DOHH2 (cell line): Measurements from ENCODE around the gene UNC13D.

Experiments used
- H3F3A ChIP-seq: fragments of 200-600 bp; sonication (generic), shearing (Covaris generic); 2 replicates; pipeline ENCODE4 v1.6.0; 2016; ENCODE audit warnings: antibody characterized with exemption, mild to moderate bottlenecking; ENCODE audit not compliant: control insufficient read depth, insufficient read depth
- H3K27ac ChIP-seq: fragments of 200-600 bp; sonication (generic); 2 replicates; pipeline ENCODE4 v1.5.1; 2014; ENCODE audit warnings: low read depth, mild to moderate bottlenecking, low read length, moderate library complexity
- H3K27me3 ChIP-seq: fragments of 200-600 bp; sonication (generic); 2 replicates; pipeline ENCODE4 v1.6.1; 2014; ENCODE audit warnings: mild to moderate bottlenecking, low read length, mixed read lengths; ENCODE audit not compliant: control insufficient read depth
- H3K36me3 ChIP-seq: fragments of 200-600 bp; sonication (generic); 2 replicates; pipeline ENCODE4 v1.6.1; 2014; ENCODE audit warnings: mild to moderate bottlenecking, low read length, moderate library complexity, mixed read lengths; ENCODE audit not compliant: control insufficient read depth
- H3K4me1 ChIP-seq: fragments of 200-600 bp; sonication (generic); 2 replicates; pipeline ENCODE4 v1.6.1; 2014; ENCODE audit warnings: mild to moderate bottlenecking, low read length, mixed read lengths; ENCODE audit not compliant: control insufficient read depth
- H3K4me2 ChIP-seq: fragments of 200-600 bp; sonication (generic); 2 replicates; pipeline ENCODE4 v1.6.0; 2014; ENCODE audit warnings: mild to moderate bottlenecking, low read length, moderate library complexity
- H3K4me3 ChIP-seq: fragments of 200-600 bp; sonication (generic); 2 replicates; pipeline ENCODE4 v1.5.1; 2014; ENCODE audit warnings: mild to moderate bottlenecking, low read length, mixed read lengths
- H3K79me2 ChIP-seq: fragments of 200-600 bp; sonication (generic); 2 replicates; pipeline ENCODE4 v1.6.1; 2014; ENCODE audit warnings: mild to moderate bottlenecking, low read length, mixed read lengths; ENCODE audit not compliant: control insufficient read depth
- H3K9me2 ChIP-seq: fragments of 200-600 bp; sonication (generic); replicated peaks from 2 replicates; pipeline ENCODE4 v1.6.1; 2014; ENCODE audit warnings: mild to moderate bottlenecking, low read length, mixed read lengths; ENCODE audit not compliant: control insufficient read depth
- H3K9me3 ChIP-seq: fragments of 200-600 bp; sonication (generic); 2 replicates; pipeline ENCODE4 v1.6.1; 2014; ENCODE audit warnings: antibody characterized with exemption, low read length, mixed read lengths; ENCODE audit not compliant: control insufficient read depth, insufficient read depth
- H4K20me1 ChIP-seq: fragments of 200-600 bp; sonication (generic); 2 replicates; pipeline ENCODE4 v1.6.0; 2014; ENCODE audit warnings: low read depth, mild to moderate bottlenecking, antibody characterized with exemption, low read length, moderate library complexity; ENCODE audit not compliant: control insufficient read depth, insufficient read depth
- EZH2phosphoT487 ChIP-seq: fragments of 200-600 bp; sonication (generic); IDR thresholded peaks from 2 replicates; pipeline ENCODE4 v1.6.1; 2017; ENCODE audit warnings: borderline replicate concordance, mild to moderate bottlenecking, antibody characterized with exemption, low read length, moderate library complexity, mixed read lengths
- TF ChIP-seq, protein P1 (sequence below): fragments of 200-600 bp; sonication (generic); IDR thresholded peaks from one replicate; pipeline ENCODE4 v1.5.1; 2014; ENCODE audit warnings: antibody characterized with exemption, mild to moderate bottlenecking, low read depth, low read length; ENCODE audit not compliant: poor library complexity, severe bottlenecking

UNC13D gene

GRCh38 chr17:75791254-75791653 lies 53.0 kb downstream of the UNC13D start:
- Histone ChIP-seq H3K9me2 (no peaks in the 10 kb centered on the region), H3K27me3 (no peaks in the 10 kb centered on the region), H3K4me3 (no peak overlapping the region), H3K4me1 (peaks cover 17% of the 10 kb centered on the region), H3K27ac (no peak overlapping the region), H3K4me2 (no peak overlapping the region), H3F3A (0 out of 2 replicates have a peak, but pooled peaks cover 2% of the 10 kb centered on the region), H3K79me2 (peaks cover 95% of the 10 kb centered on the region), H3K9me3 (no peaks in the 10 kb centered on the region), H4K20me1 (no peaks in the 10 kb centered on the region; the same call in 1 of the 2 replicates), H3K36me3 (peaks cover 56% of the 10 kb centered on the region)
- TF ChIP-seq, protein P1, sequence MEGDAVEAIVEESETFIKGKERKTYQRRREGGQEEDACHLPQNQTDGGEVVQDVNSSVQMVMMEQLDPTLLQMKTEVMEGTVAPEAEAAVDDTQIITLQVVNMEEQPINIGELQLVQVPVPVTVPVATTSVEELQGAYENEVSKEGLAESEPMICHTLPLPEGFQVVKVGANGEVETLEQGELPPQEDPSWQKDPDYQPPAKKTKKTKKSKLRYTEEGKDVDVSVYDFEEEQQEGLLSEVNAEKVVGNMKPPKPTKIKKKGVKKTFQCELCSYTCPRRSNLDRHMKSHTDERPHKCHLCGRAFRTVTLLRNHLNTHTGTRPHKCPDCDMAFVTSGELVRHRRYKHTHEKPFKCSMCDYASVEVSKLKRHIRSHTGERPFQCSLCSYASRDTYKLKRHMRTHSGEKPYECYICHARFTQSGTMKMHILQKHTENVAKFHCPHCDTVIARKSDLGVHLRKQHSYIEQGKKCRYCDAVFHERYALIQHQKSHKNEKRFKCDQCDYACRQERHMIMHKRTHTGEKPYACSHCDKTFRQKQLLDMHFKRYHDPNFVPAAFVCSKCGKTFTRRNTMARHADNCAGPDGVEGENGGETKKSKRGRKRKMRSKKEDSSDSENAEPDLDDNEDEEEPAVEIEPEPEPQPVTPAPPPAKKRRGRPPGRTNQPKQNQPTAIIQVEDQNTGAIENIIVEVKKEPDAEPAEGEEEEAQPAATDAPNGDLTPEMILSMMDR = no peak
- no peak for TF ChIP-seq EZH2phosphoT487

DNA sequence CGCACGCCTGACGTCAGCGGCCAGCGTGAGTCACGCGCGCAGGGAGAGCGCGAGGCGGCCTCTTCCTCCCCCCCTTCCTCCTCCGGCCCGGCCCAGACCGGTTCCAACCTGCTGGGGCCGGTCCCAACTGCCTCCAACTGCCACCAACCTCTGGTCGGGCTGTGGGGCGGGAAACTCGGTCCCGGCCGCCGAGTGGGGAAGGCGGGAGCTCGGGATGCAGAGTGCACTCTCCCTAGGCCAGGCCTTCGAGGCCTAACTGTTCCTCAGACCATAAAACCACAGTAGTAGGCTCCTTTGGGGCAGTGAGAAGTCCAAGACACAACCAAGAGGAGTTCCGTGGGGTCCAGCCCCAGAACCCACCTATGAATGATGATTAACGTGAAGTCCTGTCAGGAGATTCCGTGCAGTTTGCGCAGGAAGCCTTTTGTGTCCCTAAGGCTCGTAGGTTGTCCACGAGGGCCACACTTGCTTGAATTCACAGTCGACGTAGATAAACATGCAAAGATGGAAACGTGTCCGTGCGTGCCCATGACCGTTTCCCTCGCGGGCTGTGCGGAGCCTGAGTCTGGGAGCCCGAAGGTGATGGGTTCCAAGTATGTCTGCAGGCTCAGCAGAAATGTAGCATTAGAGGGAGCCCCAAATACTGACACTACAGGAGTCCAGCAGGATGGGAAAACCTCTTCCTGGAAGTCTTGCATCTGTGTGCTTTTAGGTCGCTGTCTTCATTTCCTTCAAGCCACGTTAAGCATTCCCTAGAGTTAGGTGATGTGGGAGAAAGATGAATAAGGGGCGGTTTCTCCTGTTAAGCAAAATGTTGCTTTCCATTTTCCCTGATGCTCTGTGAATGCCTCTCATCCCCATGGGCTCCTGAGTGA lies 59.0 kb downstream of the UNC13D start:
- Histone ChIP-seq H3K79me2 (peaks cover 64% of the 10 kb centered on the region), H3K4me1 (peaks cover 58% of the 10 kb centered on the region)

DNA sequence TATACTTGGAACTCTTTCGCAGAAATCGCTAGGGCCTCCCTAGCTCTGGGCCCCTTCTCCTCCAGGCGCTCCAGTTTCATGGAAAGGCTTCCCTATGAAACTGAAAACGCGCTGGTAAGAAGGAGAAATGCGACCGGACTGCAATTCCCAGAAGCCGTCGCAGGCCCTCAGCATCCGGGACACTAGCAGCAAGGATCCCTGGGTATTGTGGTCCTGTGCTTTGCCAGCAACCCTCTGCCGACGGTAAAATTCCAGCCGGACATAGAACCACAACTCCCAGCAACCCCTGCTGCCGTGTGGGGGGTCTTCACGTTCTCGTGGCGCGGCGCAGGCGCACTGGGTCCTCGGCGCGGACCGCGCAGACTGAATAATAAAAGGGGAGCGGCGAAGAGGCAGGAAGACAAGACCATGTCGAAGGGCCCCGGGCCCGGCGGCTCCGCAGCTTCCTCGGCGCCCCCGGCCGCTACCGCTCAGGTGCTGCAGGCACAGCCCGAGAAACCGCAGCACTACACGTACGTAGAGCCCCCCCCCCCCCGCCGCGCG lies 59.7 kb downstream of the UNC13D start, which contains the start of gene UNK:
Gene UNK, plus strand, starts transcription at position 334 of the 543 bp plus-strand sequence. Its CDS starts 75 bp downstream, at position 409.
- no peaks in the 10 kb centered on the region for H3K27me3 ChIP-seq
- peaks cover 23% of the 10 kb centered on the region for H3F3A ChIP-seq
- H3K27ac ChIP-seq = peak within 1 kb of the TSS; percentile 97
- TF ChIP-seq EZH2phosphoT487 = no peak
- TF ChIP-seq, protein P1 = no peak
- H3K4me1 ChIP-seq = peaks cover 62% of the 10 kb centered on the region
- H3K4me2 ChIP-seq = peak within 1 kb of the TSS; percentile 95
- peaks cover 24% of the 10 kb centered on the region for H3K36me3 ChIP-seq
- peaks cover 57% of the 10 kb centered on the region for H3K79me2 ChIP-seq
- no peaks in the 10 kb centered on the region for H3K9me2 ChIP-seq
- H3K4me3 ChIP-seq = peak within 1 kb of the TSS; percentile 95
- H4K20me1 ChIP-seq = no peaks in the 10 kb centered on the region
- H3K9me3 ChIP-seq = no peaks in the 10 kb centered on the region

More for the DNA sequence above, 59.0 kb downstream of the UNC13D start:
- peaks cover 24% of the 10 kb centered on the region for H3K36me3 ChIP-seq
- H3K9me2 ChIP-seq = no peaks in the 10 kb centered on the region
- H3F3A ChIP-seq = peaks cover 20% of the 10 kb centered on the region
- peak overlapping the region; percentile 95 for H3K4me3 ChIP-seq
- H3K4me2 ChIP-seq = peak overlapping the region; percentile 95
- H3K9me3 ChIP-seq = no peaks in the 10 kb centered on the region
- peak overlapping the region; percentile 97 for H3K27ac ChIP-seq
- no peaks in the 10 kb centered on the region for H4K20me1 ChIP-seq
- TF ChIP-seq, protein P1 = no peak
- TF ChIP-seq EZH2phosphoT487 = no peak
- no peaks in the 10 kb centered on the region for H3K27me3 ChIP-seq
